ENCODE results near the gene PITRM1. TPM values are rescaled to one million over a fixed set of nuclear protein-coding genes. Genes with fewer than 3 reads are reported as not detected.
A peak's percentile ranks its signal among the peaks of the same experiment; 100 is the strongest.
"Not testable (repeated sequence)": the region's sequence is repeated elsewhere in the genome, so short reads cannot be mapped to it uniquely, and the experiment has no call there.

Gene PITRM1
- polyA plus RNA-seq, 1 of the 3 experiments (the other 2 are of a cell fraction), result 79.6 TPM

GRCh38 chr10:3106928-3107425 is 65.6 kb downstream of the PITRM1 start:
- no peak overlapping the region for H3K4me3 ChIP-seq (ENCODE audit: low read depth in 2 of 2, low read length in 1 of 2)
- H3K9me2 ChIP-seq, result no peaks in the 10 kb centered on the region
- H3K4me2 ChIP-seq, result peak overlapping the region; percentile 39; the same call in 1 of the 2 replicates
- H3K27me3 ChIP-seq (ENCODE audit: insufficient read depth), result no peaks in the 10 kb centered on the region
- peak overlapping the region; percentile 60 to 97 for H3K27ac ChIP-seq (ENCODE audit: low read depth in 2 of 2, low read length in 1 of 2)
- DNase-seq, result no peak
- no peak overlapping the region for H2AFZ ChIP-seq (ENCODE audit: low read depth)
- peak overlapping the region; percentile 73 for H3K9ac ChIP-seq
- WGBS (ENCODE audit: low lambda C conversion rate), result 55% methylated on average over 5 of the region's 5 CpGs
- H3K36me3 ChIP-seq (replicated peaks in 1 of 2; ENCODE audit: control insufficient read depth in 1 of 2, insufficient read depth in 2 of 2, low read length in 1 of 2), result peaks cover 51 to 55% of the 10 kb centered on the region in 2 experiments
- peaks cover 60% of the 10 kb centered on the region for H3K79me2 ChIP-seq (ENCODE audit: insufficient read depth)
- CTCF ChIA-PET, result interaction anchor here (1.2 kb wide), 1 partner anchor 13 kb away, joined by 3 read pairs; no protein-coding TSS in a partner anchor
- H4K20me1 ChIP-seq (ENCODE audit: insufficient read depth), result no peaks in the 10 kb centered on the region; the same call in 1 of the 2 replicates
- H3F3A ChIP-seq (replicated peaks; ENCODE audit: insufficient read depth), result peaks cover 32% of the 10 kb centered on the region
- POLR2A ChIA-PET, result no interaction called here
- H3K9me3 ChIP-seq, result no peaks in the 10 kb centered on the region
- H3K4me1 ChIP-seq (ENCODE audit: control insufficient read depth in 1 of 2, insufficient read depth in 2 of 2, low read depth in 1 of 2, low read length in 1 of 2), result peaks cover 6 to 10% of the 10 kb centered on the region in 2 experiments; a peak in 2 of 4 replicates
- no peak for TF ChIP-seq FOSL2 (IDR thresholded peaks at IDR 0.05; ENCODE audit: borderline replicate concordance, low read depth)
- no peak for TF ChIP-seq NFIC (IDR thresholded peaks at IDR 0.05; ENCODE audit: borderline replicate concordance)
- TF ChIP-seq FOXM1 (IDR thresholded peaks at IDR 0.05; ENCODE audit: low read depth), result no peak
- no peak for TF ChIP-seq IRF3 (IDR thresholded peaks at IDR 0.05; ENCODE audit: low read depth, low read length)
- no peak for TF ChIP-seq CHD2 (IDR thresholded peaks at IDR 0.05; ENCODE audit: low read length, partially characterized antibody)
- no peak for TF ChIP-seq USF2 (IDR thresholded peaks at IDR 0.05; ENCODE audit: borderline replicate concordance, low read depth, low read length)
- TF ChIP-seq RFX5 (IDR thresholded peaks at IDR 0.05; ENCODE audit: low read length), result no peak
- TF ChIP-seq USF1 (IDR thresholded peaks at IDR 0.05; ENCODE audit: borderline replicate concordance, low read depth), result no peak

GRCh38 chr10:3106328-3106727 is 66.3 kb downstream of the PITRM1 start:
- POLR2A ChIA-PET; H3K27ac ChIP-seq (ENCODE audit: low read depth in 2 of 2, low read length in 1 of 2); H2AFZ ChIP-seq (ENCODE audit: low read depth); H3K9ac ChIP-seq; H3K4me2 ChIP-seq; H3K27me3 ChIP-seq (ENCODE audit: insufficient read depth); H3K4me1 ChIP-seq (ENCODE audit: control insufficient read depth in 1 of 2, insufficient read depth in 2 of 2, low read depth in 1 of 2, low read length in 1 of 2); H4K20me1 ChIP-seq (ENCODE audit: insufficient read depth); H3K9me3 ChIP-seq; DNase-seq; H3K9me2 ChIP-seq; H3K4me3 ChIP-seq (ENCODE audit: low read depth in 2 of 2, low read length in 1 of 2): not testable (repeated sequence)
- CTCF ChIA-PET, result interaction anchor here (1.2 kb wide), 1 partner anchor 13 kb away, joined by 3 read pairs; no protein-coding TSS in a partner anchor
- 100% methylated on average over 2 of the region's 10 CpGs for WGBS (ENCODE audit: low lambda C conversion rate)
- H3F3A ChIP-seq (replicated peaks; ENCODE audit: insufficient read depth), result peaks cover 32% of the 10 kb centered on the region
- peaks cover 60% of the 10 kb centered on the region for H3K79me2 ChIP-seq (ENCODE audit: insufficient read depth)
- H3K36me3 ChIP-seq (replicated peaks in 1 of 2; ENCODE audit: control insufficient read depth in 1 of 2, insufficient read depth in 2 of 2, low read length in 1 of 2), result peaks cover 48 to 52% of the 10 kb centered on the region in 2 experiments
